ENCODE data around the gene SCN1B. TPM values are rescaled to one million over a fixed set of nuclear protein-coding genes. Genes with fewer than 3 reads are reported as not detected.
A peak's percentile ranks its signal among the peaks of the same experiment; 100 is the strongest.

The SCN1B gene
- total and polyA plus RNA-seq, 2 of the 13 experiments (the other 11 are each of a cell fraction or from before 2014, with no cell fraction given), result 2.7 to 20.1 TPM

GRCh38 chr19:35039881-35040825, 9.9 kb downstream of the SCN1B start (continued):
- TF ChIP-seq ATF5 (CRISPR knock-in tag; IDR thresholded peaks at IDR 0.05; ENCODE audit: low read depth) (0 out of 2 replicates have a peak, but pooled peaks have one; percentile 8), NCOR1 (IDR thresholded peaks at IDR 0.05; ENCODE audit: borderline replicate concordance, low read length) (peak; percentile 42; the same call in 1 of the 2 replicates), SMC3 (IDR thresholded peaks at IDR 0.05; ENCODE audit: low read length) (no peak), ZNF781 (CRISPR knock-in tag; IDR thresholded peaks at IDR 0.05; ENCODE audit: borderline replicate concordance, not compliant biosample characterization) (peak; percentile 18), GATAD2A (CRISPR knock-in tag; IDR thresholded peaks at IDR 0.05) (peak; percentile 60), PCBP1 (IDR thresholded peaks at IDR 0.05; ENCODE audit: borderline replicate concordance, low read depth, low read length) (peak; percentile 65; the same call in 1 of the 2 replicates), MEIS2 (CRISPR knock-in tag; IDR thresholded peaks at IDR 0.05) (no peak), RXRB (CRISPR knock-in tag; IDR thresholded peaks at IDR 0.05; ENCODE audit: borderline replicate concordance) (peak; percentile 80), MTF1 (CRISPR knock-in tag; IDR thresholded peaks at IDR 0.05) (no peak), ATF2 (CRISPR knock-in tag; IDR thresholded peaks at IDR 0.05) (no peak), HOXA3 (CRISPR knock-in tag; IDR thresholded peaks at IDR 0.05) (peak; percentile 42; the same call in 1 of the 2 replicates), SOX5 (CRISPR knock-in tag; IDR thresholded peaks at IDR 0.05; ENCODE audit: borderline replicate concordance) (peak; percentile 26; the same call in 1 of the 2 replicates), SRY (CRISPR knock-in tag; IDR thresholded peaks at IDR 0.05) (no peak), ZNF740 (CRISPR knock-in tag; IDR thresholded peaks at IDR 0.05) (peak; percentile 10; the same call in 1 of the 2 replicates), TFAP4 (IDR thresholded peaks at IDR 0.05; ENCODE audit: borderline replicate concordance, low read depth) (0 out of 2 replicates have a peak, but pooled peaks have one; percentile 9), ZNF143 (CRISPR knock-in tag; IDR thresholded peaks at IDR 0.05) (peak; percentile 53; the same call in 1 of the 2 replicates), RBFOX2 (IDR thresholded peaks at IDR 0.05; ENCODE audit: low read depth, low read length) (0 out of 2 replicates have a peak, but pooled peaks have one; percentile 15), MXD3 (CRISPR knock-in tag; IDR thresholded peaks at IDR 0.05) (0 out of 2 replicates have a peak, but pooled peaks have one; percentile 33), THAP7 (CRISPR knock-in tag; IDR thresholded peaks at IDR 0.05) (no peak), ZNF607 (CRISPR knock-in tag; IDR thresholded peaks at IDR 0.05; ENCODE audit: borderline replicate concordance) (no peak; the same call in none of the 2 replicates)
